H9 (cell line): Measurements from ENCODE around the gene LHX1. TPM values are rescaled to one million over a fixed set of nuclear protein-coding genes. Genes with fewer than 3 reads are reported as not detected.

Source experiments
- DNase-seq: peaks from one replicate; pipeline ENCODE4 v3.0.0-alpha.2; 2017
- H2AFZ ChIP-seq: one replicate; pipeline ENCODE4 v1.6.1; 2013; ENCODE audit warnings: mild to moderate bottlenecking, low read length, control low read depth, moderate library complexity
- H2AK5ac ChIP-seq: 2 replicates; pipeline ENCODE4 v1.6.1; 2013; ENCODE audit warnings: low read length, control low read depth, mixed read lengths; ENCODE audit not compliant: insufficient read length
- H2BK120ac ChIP-seq: one replicate; pipeline ENCODE4 v1.6.1; 2013; ENCODE audit warnings: low read depth, mild to moderate bottlenecking, low read length, control low read depth, inconsistent platforms; ENCODE audit not compliant: poor library complexity, severe bottlenecking
- H2BK12ac ChIP-seq: 2 replicates; pipeline ENCODE4 v1.6.1; 2013; ENCODE audit warnings: low read length, control low read depth, mixed read lengths, low read depth; ENCODE audit not compliant: insufficient read length
- H2BK15ac ChIP-seq: 2 replicates; pipeline ENCODE4 v1.6.1; 2013; ENCODE audit warnings: low read depth, low read length, control low read depth
- H2BK20ac ChIP-seq: one replicate; pipeline ENCODE4 v1.6.1; 2013; ENCODE audit warnings: low read depth, mild to moderate bottlenecking, low read length, control low read depth, inconsistent platforms; ENCODE audit not compliant: poor library complexity, severe bottlenecking
- H2BK5ac ChIP-seq: 2 replicates; pipeline ENCODE4 v1.6.1; 2013; ENCODE audit warnings: low read length, control low read depth, mixed read lengths; ENCODE audit not compliant: insufficient read length
- H3K14ac ChIP-seq: 2 replicates; pipeline ENCODE4 v1.6.1; 2013; ENCODE audit warnings: low read length, control low read depth; ENCODE audit not compliant: insufficient read depth
- H3K18ac ChIP-seq: 2 replicates; pipeline ENCODE4 v1.6.1; 2013; ENCODE audit warnings: low read depth, mild to moderate bottlenecking, mixed read lengths, low read length, control low read depth; ENCODE audit not compliant: insufficient read length
- H3K23ac ChIP-seq: 2 replicates; pipeline ENCODE4 v1.6.1; 2013; ENCODE audit warnings: low read length, control low read depth, mixed read lengths, low read depth; ENCODE audit not compliant: insufficient read length
- H3K23me2 ChIP-seq: 2 replicates; pipeline ENCODE4 v1.6.1; 2013; ENCODE audit warnings: low read depth, mild to moderate bottlenecking, mixed read lengths, low read length, control low read depth; ENCODE audit not compliant: insufficient read length, poor library complexity, severe bottlenecking
- H3K27ac ChIP-seq: 2 replicates; pipeline ENCODE4 v1.5.1; 2013; ENCODE audit warnings: low read length, control low read depth, mixed read lengths, low read depth; ENCODE audit not compliant: insufficient read length
- H3K27me3 ChIP-seq: 2 replicates; pipeline ENCODE4 v1.6.1; 2013; ENCODE audit warnings: low read length, control low read depth, inconsistent platforms; ENCODE audit not compliant: insufficient read depth
- H3K4ac ChIP-seq: 2 replicates; pipeline ENCODE4 v1.6.1; 2013; ENCODE audit warnings: low read depth, mild to moderate bottlenecking, control low read depth, inconsistent platforms, low read length, moderate library complexity
- H3K4me1 ChIP-seq: 2 replicates; pipeline ENCODE4 v1.6.1; 2013; ENCODE audit warnings: low read length, control low read depth, inconsistent platforms; ENCODE audit not compliant: insufficient read depth
- H3K4me2 ChIP-seq: 2 replicates; pipeline ENCODE4 v1.6.1; 2013; ENCODE audit warnings: low read length, control low read depth, mixed read lengths; ENCODE audit not compliant: insufficient read length, insufficient read depth
- H3K56ac ChIP-seq: 2 replicates; pipeline ENCODE4 v1.6.1; 2013; ENCODE audit warnings: low read depth, mild to moderate bottlenecking, mixed read lengths, low read length, control low read depth; ENCODE audit not compliant: insufficient read length
- H3K79me1 ChIP-seq: 2 replicates; pipeline ENCODE4 v1.6.1; 2013; ENCODE audit warnings: low read depth, mild to moderate bottlenecking, moderate library complexity, low read length, control low read depth, inconsistent platforms; ENCODE audit not compliant: insufficient read depth, poor library complexity, severe bottlenecking
- H3K79me2 ChIP-seq: 2 replicates; pipeline ENCODE4 v1.6.1; 2013; ENCODE audit warnings: low read length, control low read depth, inconsistent platforms; ENCODE audit not compliant: insufficient read depth
- H3K9ac ChIP-seq: 2 replicates; pipeline ENCODE4 v1.6.1; 2013; ENCODE audit warnings: low read length, control low read depth, mixed read lengths; ENCODE audit not compliant: insufficient read length; ENCODE audit errors: extremely low read depth
- H3K9me3 ChIP-seq: one replicate; pipeline ENCODE4 v1.6.1; 2013; ENCODE audit warnings: low read depth, low read length, inconsistent platforms; ENCODE audit not compliant: control insufficient read depth
- H3T11ph ChIP-seq: one replicate; pipeline ENCODE4 v1.6.1; 2013; ENCODE audit warnings: mild to moderate bottlenecking, low read length, control low read depth, inconsistent platforms
- H4K20me1 ChIP-seq: one replicate; pipeline ENCODE4 v1.6.1; 2013; ENCODE audit not compliant: control insufficient read depth, insufficient read length, insufficient read depth
- H4K5ac ChIP-seq: 2 replicates; pipeline ENCODE4 v1.6.1; 2013; ENCODE audit warnings: low read depth, mild to moderate bottlenecking, mixed read lengths, low read length, control low read depth; ENCODE audit not compliant: insufficient read length
- H4K8ac ChIP-seq: replicated peaks from 2 replicates; pipeline ENCODE4 v1.6.1; 2013; ENCODE audit warnings: low read length, control low read depth, mixed read lengths, low read depth; ENCODE audit not compliant: insufficient read length
- H4K91ac ChIP-seq: 2 replicates; pipeline ENCODE4 v1.6.1; 2013; ENCODE audit warnings: low read depth, mild to moderate bottlenecking, moderate library complexity, mixed read lengths, low read length, control low read depth; ENCODE audit not compliant: insufficient read length
- H3K27ac Mint-ChIP-seq, 3 experiments: 2 replicates in 2 of 3; 3 replicates in 1 of 3; pipeline ENCODE4 v1.8.0; 2020 to 2021; ENCODE audit warnings: mixed read lengths in 3 of 3, mild to moderate bottlenecking in 1 of 3, moderate library complexity in 1 of 3
- H3K27me3 Mint-ChIP-seq: 2 replicates; pipeline ENCODE4 v1.8.0; 2021; ENCODE audit warnings: low read depth, mild to moderate bottlenecking, moderate library complexity, mixed read lengths
- H3K36me3 Mint-ChIP-seq, 3 experiments: 2 replicates in 2 of 3; 3 replicates in 1 of 3; pipeline ENCODE4 v1.8.0; 2020 to 2021; ENCODE audit warnings: low read depth in 3 of 3, mixed read lengths in 3 of 3; ENCODE audit not compliant: insufficient read depth in 1 of 3
- H3K4me1 Mint-ChIP-seq, 2 experiments: 2 replicates each; pipeline ENCODE4 v1.8.0; 2020; ENCODE audit warnings: mixed read lengths in 2 of 2
- H3K4me3 Mint-ChIP-seq, 2 experiments: 2 replicates in 1 of 2; 3 replicates in 1 of 2; pipeline ENCODE4 v1.8.0; 2020 to 2021; ENCODE audit warnings: mild to moderate bottlenecking in 2 of 2, mixed read lengths in 2 of 2, moderate library complexity in 1 of 2
- H3K9me3 Mint-ChIP-seq, 2 experiments: 2 replicates in 1 of 2; 3 replicates in 1 of 2; pipeline ENCODE4 v1.8.0; 2020; ENCODE audit warnings: mild to moderate bottlenecking in 2 of 2, mixed read lengths in 2 of 2, moderate library complexity in 1 of 2
- CTCF ChIP-seq: fragments of 200-600 bp; sonication (generic); conservative IDR thresholded peaks from 3 replicates; pipeline ENCODE4 v1.8.0; 2021; ENCODE audit warnings: antibody characterized with exemption, mild to moderate bottlenecking
- WGBS: extraction: QIAGEN DNeasy Blood & Tissue Kit; methylation state at CpG from one replicate; pipeline ENCODE4 v1.1.7; 2013; ENCODE audit warnings: missing lambda C conversion rate, low lambda C conversion rate, mixed read lengths; ENCODE audit not compliant: insufficient read length; ENCODE audit errors: extremely low coverage; 5-methylcytosine and 5-hydroxymethylcytosine counted together
- total RNA-seq: library from RNA; stranded (reverse); gene quantifications from 2 replicates; pipeline ENCODE4 v1.2.1, GENCODE V29; 2021

Gene LHX1
- total RNA-seq, 1 experiment from 2014 or later: 0.22 TPM

GRCh38 chr17:36900160-36900512 lies 37.1 kb upstream of the LHX1 start:
- Histone ChIP-seq H3K9ac (no peak overlapping the region), H2AFZ (no peak overlapping the region), H2BK120ac (no peak overlapping the region), H3K18ac (no peak overlapping the region), H3K27me3 (no peaks in the 10 kb centered on the region), H4K91ac (no peak overlapping the region), H3K4ac (no peak overlapping the region), H3K27ac (no peak overlapping the region), H2BK12ac (no peak overlapping the region), H3K23me2 (no peaks in the 10 kb centered on the region), H3K9me3 (no peaks in the 10 kb centered on the region), H3K14ac (no peak overlapping the region), H3T11ph (no peak overlapping the region), H3K56ac (no peak overlapping the region), H2BK20ac (no peak overlapping the region), H3K4me2 (no peak overlapping the region), H3K23ac (no peak overlapping the region), H4K20me1 (no peaks in the 10 kb centered on the region), H3K4me1 (no peaks in the 10 kb centered on the region; the same call in 1 of the 2 replicates), H4K8ac (no peak overlapping the region), H2BK15ac (no peak overlapping the region), H2BK5ac (no peak overlapping the region), H4K5ac (no peak overlapping the region), H2AK5ac (no peak overlapping the region), H3K79me2 (no peaks in the 10 kb centered on the region), H3K79me1 (no peaks in the 10 kb centered on the region)
- no peak for DNase-seq
- H3K36me3 Mint-ChIP-seq: no peaks in the 10 kb centered on the region
- H3K27ac Mint-ChIP-seq: no peak overlapping the region
- H3K9me3 Mint-ChIP-seq: no peaks in the 10 kb centered on the region; a peak in 1 of 5 replicates
- TF ChIP-seq CTCF: no peak
- WGBS: no CpG with 5 or more reads among the region's 7 CpGs
- no peaks in the 10 kb centered on the region; the same call in none of the 2 replicates for H3K27me3 Mint-ChIP-seq
- H3K4me1 Mint-ChIP-seq: peaks cover 16 to 28% of the 10 kb centered on the region in 2 experiments
- H3K4me3 Mint-ChIP-seq: no peak overlapping the region; a peak in 1 of 5 replicates
